Transverse colon (tissue), 3 donors: Measurements from ENCODE around the gene PLCXD1.
"Not testable (repeated sequence)": the region's sequence is repeated elsewhere in the genome, so short reads cannot be mapped to it uniquely, and the experiment has no call there.

ENCODE experiments used
- EP300 ChIP-seq: sonication (generic); formaldehyde crosslinking; IDR thresholded peaks from one replicate; pipeline ENCODE4 v1.6.1; 2017; ENCODE audit warnings: antibody characterized with exemption, low read depth
- POLR2A ChIP-seq: fragments of 450-650 bp; IDR thresholded peaks from one replicate; pipeline ENCODE4 v1.6.1; 2016; ENCODE audit warnings: antibody characterized with exemption, mild to moderate bottlenecking, moderate library complexity
- TF ChIP-seq, protein P1 (sequence below), 5 experiments: fragments of 200-600 bp in 3 of 5; fragments of 450-650 bp in 2 of 5; sonication (generic) in 3 of 5; IDR thresholded peaks; 1 replicate in 2 of 5; 2 replicates in 3 of 5; pipeline ENCODE4 v1.5.1; 2016 to 2017; ENCODE audit warnings: antibody characterized with exemption in 5 of 5, inconsistent platforms in 3 of 5, mild to moderate bottlenecking in 2 of 5, moderate library complexity in 1 of 5

DNA sequence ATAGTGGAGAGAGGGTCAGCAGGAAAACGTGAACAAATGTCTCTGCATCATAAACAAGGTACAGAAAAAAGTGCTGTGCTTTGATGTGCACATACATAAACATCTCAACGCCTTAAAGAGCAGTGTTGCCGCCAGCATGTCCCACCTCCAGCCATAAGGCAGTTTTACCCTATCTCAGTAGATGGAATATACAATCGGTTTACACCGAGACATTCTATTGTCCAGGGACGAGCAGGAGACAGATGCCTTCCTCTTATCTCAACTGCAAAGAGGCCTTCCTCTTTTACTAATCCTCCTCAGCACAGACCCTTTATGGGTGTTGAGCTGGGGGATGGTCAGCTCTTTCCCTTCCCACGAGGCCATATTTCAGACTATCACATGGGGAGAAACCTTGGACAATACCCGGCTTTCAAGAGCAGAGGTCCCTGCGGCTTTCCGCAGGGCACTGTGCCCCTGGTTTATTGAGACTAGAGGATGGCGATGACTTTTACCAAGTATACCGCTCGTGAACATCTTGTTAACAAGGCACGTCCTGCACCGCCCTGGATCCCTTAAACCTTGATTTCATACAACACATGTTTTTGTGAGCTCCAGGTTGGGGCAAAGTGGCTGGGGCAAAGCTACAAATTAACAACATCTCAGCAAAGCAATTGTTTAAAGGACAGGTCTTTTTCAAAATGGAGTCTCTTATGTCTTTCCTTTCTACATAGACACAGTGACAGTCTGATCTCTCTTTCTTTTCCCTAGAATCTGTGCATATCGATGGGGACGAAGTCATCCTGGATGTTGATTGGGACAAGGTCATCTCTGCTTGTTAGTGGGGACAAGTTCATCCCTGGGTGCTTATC is 29.6 kb upstream of the PLCXD1 start:
- TF ChIP-seq, protein P1, sequence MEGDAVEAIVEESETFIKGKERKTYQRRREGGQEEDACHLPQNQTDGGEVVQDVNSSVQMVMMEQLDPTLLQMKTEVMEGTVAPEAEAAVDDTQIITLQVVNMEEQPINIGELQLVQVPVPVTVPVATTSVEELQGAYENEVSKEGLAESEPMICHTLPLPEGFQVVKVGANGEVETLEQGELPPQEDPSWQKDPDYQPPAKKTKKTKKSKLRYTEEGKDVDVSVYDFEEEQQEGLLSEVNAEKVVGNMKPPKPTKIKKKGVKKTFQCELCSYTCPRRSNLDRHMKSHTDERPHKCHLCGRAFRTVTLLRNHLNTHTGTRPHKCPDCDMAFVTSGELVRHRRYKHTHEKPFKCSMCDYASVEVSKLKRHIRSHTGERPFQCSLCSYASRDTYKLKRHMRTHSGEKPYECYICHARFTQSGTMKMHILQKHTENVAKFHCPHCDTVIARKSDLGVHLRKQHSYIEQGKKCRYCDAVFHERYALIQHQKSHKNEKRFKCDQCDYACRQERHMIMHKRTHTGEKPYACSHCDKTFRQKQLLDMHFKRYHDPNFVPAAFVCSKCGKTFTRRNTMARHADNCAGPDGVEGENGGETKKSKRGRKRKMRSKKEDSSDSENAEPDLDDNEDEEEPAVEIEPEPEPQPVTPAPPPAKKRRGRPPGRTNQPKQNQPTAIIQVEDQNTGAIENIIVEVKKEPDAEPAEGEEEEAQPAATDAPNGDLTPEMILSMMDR (IDR thresholded peaks at IDR 0.05): not testable (repeated sequence)
- TF ChIP-seq EP300, POLR2A: not testable (repeated sequence)
